ENCODE measurements around the gene PREB.

GRCh38 chr2:27109083-27109482, 25.4 kb downstream of the PREB start:
- no peak for TF ChIP-seq ZNF274 (IDR thresholded peaks at IDR 0.05; ENCODE audit: low read depth, low read length)
- TF ChIP-seq YY1 (IDR thresholded peaks at IDR 0.05; ENCODE audit: insufficient read depth, insufficient read length) = no peak
